B cell (primary cell): ENCODE data around the gene UBA1.

ENCODE experiments used
- EZH2 ChIP-seq: IDR thresholded peaks from 2 replicates; pipeline ENCODE4 v1.6.1; 2012; ENCODE audit warnings: borderline replicate concordance, low read depth, mild to moderate bottlenecking, moderate library complexity, low read length; ENCODE audit not compliant: insufficient read depth, poor library complexity, severe bottlenecking
- TF ChIP-seq, protein P1 (sequence below): fragments of 200-600 bp; IDR thresholded peaks from one replicate; pipeline ENCODE4 v1.8.0; 2022; ENCODE audit warnings: antibody characterized with exemption, mild to moderate bottlenecking

DNA sequence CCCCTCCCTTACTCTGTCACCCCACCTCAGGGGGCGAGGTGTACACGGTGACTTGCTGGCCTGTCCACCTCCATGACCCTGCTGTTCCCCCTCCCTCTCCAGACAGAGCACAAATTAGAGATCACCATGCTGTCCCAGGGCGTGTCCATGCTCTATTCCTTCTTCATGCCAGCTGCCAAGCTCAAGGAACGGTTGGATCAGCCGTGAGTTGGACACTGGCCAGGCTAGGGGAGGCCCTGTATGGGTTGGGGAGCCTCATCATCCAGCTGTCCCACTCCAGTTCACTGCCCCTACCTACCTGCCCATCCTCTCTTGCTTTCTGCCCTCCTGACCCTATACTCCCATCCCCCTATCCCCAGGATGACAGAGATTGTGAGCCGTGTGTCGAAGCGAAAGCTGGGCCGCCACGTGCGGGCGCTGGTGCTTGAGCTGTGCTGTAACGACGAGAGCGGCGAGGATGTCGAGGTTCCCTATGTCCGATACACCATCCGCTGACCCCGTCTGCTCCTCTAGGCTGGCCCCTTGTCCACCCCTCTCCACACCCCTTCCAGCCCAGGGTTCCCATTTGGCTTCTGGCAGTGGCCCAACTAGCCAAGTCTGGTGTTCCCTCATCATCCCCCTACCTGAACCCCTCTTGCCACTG is 20.9 kb downstream of the UBA1 start:
- TF ChIP-seq, protein P1, sequence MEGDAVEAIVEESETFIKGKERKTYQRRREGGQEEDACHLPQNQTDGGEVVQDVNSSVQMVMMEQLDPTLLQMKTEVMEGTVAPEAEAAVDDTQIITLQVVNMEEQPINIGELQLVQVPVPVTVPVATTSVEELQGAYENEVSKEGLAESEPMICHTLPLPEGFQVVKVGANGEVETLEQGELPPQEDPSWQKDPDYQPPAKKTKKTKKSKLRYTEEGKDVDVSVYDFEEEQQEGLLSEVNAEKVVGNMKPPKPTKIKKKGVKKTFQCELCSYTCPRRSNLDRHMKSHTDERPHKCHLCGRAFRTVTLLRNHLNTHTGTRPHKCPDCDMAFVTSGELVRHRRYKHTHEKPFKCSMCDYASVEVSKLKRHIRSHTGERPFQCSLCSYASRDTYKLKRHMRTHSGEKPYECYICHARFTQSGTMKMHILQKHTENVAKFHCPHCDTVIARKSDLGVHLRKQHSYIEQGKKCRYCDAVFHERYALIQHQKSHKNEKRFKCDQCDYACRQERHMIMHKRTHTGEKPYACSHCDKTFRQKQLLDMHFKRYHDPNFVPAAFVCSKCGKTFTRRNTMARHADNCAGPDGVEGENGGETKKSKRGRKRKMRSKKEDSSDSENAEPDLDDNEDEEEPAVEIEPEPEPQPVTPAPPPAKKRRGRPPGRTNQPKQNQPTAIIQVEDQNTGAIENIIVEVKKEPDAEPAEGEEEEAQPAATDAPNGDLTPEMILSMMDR: no peak
- no peak for TF ChIP-seq EZH2
